Activated CD4-positive, alpha-beta T cell treated with anti-CD3 and anti-CD28 coated beads for 1 hour (primary cell): ENCODE measurements around the gene WSCD2.

Experiments used
- DNase-seq: peaks from one replicate; pipeline ENCODE4 v3.0.0-alpha.2; 2020

WSCD2 gene

GRCh38 chr12:108109504-108109903, 19.6 kb upstream of the WSCD2 start:
- DNase-seq: no peak

- DNase-seq: no peak
Observed at GRCh38 chr12:108109954-108110353, 19.1 kb upstream of the WSCD2 start.

DNA sequence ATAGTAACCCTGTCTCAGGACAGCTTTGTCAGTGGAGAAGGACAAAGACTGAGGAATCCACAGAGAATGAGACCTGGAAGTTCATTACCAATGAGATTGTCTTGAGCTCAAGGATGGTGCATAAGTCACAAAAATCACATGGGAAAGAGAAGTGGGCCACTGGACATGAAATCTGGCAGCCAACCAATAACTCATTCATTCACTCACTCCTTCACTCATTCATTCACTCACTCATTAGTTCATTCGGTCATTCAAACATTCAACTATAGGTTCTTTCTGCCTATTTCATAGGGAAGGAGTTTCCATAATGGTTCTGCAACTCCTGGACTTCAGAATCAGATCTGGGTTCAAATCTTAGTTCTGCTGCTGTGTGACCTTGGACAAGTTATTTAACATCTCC, 18.2 kb upstream of the WSCD2 start:
- no peak for DNase-seq

DNA sequence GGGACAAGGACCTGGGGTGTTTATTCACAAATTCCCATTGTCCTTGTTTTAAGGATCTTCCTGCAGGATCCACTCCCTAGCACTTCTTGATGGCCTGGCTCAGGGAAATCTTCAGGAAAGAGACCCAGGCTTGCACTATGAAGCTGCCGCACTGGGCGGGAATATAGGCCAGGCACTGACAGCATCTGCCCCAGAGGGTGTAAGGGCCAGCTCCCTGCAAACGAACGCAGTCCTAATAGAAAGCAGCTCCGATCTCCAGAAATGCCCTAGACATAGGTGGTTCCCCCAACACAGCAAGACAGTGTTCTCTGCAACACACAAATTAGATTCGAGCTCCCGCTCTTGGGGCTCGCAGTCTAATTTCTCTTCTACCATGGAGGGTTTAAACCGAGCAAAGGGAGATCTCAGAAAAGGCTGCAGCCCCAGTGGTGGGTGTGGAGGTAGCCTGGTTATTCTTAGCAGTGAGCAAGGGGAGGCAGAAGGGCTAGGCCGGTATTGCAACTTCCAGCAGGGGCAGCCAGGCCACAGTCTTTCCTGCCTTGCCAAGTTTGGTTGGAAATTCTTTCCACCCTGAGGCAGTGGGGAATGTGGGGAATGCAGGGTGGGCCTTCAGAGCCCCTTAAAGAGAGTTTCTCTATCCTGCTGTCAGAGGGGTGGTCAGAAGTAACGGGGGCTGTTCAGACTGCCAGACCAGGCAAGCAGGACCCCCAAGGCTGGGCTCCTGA, 16.1 kb upstream of the WSCD2 start:
- DNase-seq: no peak

GRCh38 chr12:108115123-108116121, 13.7 kb upstream of the WSCD2 start:
- no peak for DNase-seq

DNA sequence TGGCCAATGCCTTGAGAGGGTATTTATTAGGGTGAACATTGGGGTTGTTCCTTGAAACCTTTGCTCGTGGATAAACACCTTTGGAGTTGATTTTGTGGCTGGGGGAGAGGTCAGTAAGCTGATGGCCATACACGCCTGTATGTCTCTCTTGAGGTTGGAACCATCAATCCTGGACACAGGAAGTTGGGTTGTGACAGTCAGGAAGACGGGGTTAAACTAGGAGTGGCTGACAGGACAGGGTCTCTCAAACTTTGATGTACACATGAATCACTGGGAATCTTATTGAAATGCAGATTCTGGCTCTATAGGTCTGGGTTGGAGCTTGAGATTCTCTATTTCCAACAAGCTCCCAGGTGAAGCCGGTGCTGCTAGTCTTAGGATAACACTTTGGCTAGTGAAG, 12.8 kb upstream of the WSCD2 start:
- no peak for DNase-seq

DNA sequence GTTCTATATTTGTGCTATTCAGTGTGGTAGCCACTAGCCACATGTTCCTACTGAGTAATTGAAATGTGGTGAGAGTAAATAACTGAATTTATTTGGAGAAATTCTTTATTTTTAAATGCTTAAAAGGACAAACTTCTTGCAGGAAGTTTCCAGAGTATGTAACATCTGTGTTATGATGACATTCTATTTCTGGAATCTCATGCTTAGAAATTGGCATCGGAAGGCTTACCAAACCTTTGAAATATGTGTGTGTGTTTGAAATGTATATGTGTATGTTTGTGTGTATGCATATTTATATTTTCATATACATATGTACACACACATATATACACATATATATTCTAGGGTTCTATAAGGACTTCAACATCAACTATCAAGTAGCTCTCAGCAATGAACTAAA, 12.4 kb upstream of the WSCD2 start:
- no peak for DNase-seq

DNA sequence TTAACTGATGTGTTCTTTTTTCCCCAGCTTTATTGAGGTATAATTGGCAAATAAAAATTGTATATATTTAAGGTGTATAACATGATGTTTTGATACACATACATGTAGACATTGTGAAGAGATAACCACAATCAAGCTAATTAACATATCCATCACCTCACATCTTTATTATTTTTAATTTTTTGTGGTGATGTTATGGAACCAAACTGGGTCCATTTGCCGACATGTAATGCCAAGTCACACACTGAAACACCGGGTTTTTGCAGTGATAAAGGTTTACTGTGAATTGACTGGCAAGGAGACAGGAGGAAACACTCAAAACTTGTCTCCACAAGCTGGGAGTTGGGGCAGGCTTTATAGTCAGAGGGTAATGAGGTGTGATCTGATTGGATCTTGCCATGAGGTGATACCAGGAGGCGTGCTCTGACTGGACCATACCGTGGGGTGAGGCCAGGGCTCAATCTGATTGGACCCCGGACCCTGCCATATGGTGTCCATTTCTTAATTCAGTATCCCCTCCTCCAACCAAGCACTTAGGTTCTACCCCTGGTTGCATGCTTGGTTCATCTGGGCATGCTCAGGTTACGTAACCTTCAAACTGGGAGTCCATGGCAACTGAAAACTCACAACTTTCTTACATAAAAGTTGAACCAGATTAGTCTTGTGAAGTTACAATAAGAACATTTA, 11.8 kb upstream of the WSCD2 start:
- DNase-seq: no peak

- DNase-seq: no peak
Observed at GRCh38 chr12:108117902-108118301, 11.2 kb upstream of the WSCD2 start.

DNA sequence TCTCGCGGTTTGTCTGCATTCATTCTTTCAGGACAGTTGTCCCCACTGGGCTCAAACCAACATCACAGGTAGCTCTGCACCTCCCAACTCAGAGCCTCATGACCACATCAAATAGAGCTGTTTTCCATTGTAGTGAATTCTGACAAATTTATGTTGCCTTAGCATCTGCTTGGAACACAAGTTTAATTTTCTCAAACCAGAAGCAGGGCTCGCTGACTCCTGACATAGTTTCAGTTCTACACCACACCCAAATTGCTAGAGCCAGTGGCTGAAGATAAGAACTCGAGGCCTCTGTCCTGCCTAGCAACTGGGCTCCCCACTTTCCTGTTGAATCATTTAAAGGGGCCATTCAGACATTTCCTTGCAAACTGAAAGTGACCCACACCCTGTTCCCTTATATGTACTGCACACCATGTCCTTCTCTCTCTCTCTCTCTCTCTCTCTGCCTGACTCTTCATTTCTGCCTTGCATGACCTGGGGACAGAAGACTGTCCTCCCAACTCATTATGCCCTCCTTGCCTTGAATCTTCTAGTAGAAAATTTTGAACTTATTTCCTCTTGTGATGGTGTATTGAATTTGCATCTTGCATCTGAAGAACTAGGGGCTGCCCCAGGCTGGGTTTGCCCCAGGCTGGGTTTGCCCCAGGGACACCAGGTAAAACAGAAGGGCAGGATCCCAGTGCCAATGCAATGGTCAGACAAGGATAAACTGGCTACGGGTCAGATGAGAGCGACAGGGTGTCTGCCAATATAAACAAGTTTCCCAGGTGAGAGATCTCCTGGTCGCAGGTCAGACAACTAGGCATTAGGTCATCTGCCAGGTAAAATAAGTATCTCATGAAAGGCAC, 9.7 kb upstream of the WSCD2 start:
- no peak for DNase-seq

GRCh38 chr12:108119974-108120862, 8.9 kb upstream of the WSCD2 start:
- DNase-seq: no peak

DNA sequence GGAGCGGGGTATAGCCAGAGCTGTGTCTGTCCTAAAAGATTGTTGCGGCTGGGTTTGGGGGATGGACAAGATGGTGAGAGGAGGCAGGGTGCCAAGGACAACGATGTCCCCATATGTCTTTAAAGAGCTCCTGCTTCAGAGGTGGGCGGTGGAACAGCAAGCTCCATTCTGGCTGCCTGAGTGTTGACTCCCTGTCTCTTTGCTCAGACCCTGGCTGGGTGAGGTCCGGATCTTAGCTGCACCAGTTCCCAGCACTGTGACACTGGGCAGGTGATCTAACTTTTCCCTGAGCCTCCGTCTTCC, 8.3 kb upstream of the WSCD2 start:
- DNase-seq: no peak

- no peak for DNase-seq
Observed at GRCh38 chr12:108121320-108121719, 7.8 kb upstream of the WSCD2 start.

GRCh38 chr12:108121728-108122471, 7.2 kb upstream of the WSCD2 start:
- no peak for DNase-seq

- no peak for DNase-seq
Observed at GRCh38 chr12:108122644-108123043, 6.4 kb upstream of the WSCD2 start.

- DNase-seq: no peak
Observed at GRCh38 chr12:108123402-108123801, 5.7 kb upstream of the WSCD2 start.

DNA sequence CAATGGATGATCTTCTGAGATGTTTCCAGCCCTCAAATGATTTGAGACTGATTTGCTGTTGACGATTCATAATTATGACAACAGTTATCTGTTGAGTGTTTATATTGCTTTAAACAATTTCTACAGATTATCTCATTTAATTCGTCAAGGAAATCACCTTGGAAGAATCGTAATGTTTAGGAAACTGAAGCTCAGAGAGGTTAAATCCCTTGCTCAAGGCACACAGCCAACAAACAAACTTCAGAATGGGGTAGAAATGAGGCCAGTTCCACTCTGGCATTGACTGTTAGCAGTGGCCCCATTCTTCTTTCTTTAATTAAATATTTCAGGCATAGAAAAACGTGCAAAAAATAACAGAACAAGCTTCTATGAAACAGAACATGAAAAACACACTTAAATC, 4.0 kb upstream of the WSCD2 start:
- DNase-seq: no peak

DNA sequence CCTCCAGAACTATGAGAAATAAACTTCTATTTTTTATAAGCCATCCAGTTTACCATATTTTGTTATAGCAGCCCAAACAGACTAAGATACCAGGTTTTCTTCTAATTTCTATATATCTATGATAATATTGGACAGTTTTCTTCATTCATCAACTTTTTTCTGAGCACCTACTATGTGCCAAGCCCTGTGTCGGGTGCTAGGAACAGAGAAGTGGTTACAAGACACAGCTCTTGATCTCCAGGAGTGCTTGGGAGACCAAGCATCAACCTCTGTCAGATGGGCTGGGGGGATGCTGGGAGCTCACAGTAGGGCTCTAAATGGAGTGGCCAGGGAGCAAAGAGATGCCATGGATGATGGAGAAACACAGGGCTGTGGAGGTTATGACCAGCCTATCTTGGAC, 2.9 kb upstream of the WSCD2 start:
- no peak for DNase-seq

DNA sequence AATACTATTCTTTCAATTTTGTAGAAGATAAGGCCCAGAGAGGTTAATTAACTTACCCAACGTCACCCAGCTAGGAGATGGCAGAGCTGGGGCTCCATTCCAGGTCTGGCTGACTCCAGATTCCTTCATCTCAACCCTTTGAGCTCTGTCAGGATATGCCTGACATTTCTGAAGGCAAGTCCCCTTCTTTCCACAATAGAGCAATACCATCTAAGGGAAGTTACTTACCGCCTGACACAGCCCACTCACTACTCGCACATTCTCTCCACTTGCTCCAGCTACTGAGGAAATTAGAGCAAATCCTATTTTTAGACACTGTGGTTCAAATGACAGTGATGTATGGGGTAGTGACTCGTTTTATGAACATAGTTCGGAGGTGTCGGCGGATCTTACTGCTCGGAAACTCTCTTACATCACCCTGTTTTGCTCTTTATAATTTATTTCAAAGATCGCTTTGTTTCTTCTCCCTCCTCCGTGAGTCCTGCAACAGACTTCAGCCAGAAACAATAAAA, 2.0 kb upstream of the WSCD2 start:
- no peak for DNase-seq

GRCh38 chr12:108127654-108128053, 1.4 kb upstream of the WSCD2 start:
- no peak for DNase-seq
